GM18868 (cell line): ENCODE measurements around the gene LYPLAL1.
A peak's percentile ranks its signal among the peaks of the same experiment; 100 is the strongest.
"Not testable (repeated sequence)": the region's sequence is repeated elsewhere in the genome, so short reads cannot be mapped to it uniquely, and the experiment has no call there.

Experiments
- ATAC-seq: cut with Tn5 transposase; IDR thresholded peaks from one replicate; pipeline ENCODE4 v1.9.1; 2021; ENCODE audit warnings: mild to moderate bottlenecking, moderate library complexity; ENCODE audit not compliant: unreplicated experiment

The LYPLAL1 gene

DNA sequence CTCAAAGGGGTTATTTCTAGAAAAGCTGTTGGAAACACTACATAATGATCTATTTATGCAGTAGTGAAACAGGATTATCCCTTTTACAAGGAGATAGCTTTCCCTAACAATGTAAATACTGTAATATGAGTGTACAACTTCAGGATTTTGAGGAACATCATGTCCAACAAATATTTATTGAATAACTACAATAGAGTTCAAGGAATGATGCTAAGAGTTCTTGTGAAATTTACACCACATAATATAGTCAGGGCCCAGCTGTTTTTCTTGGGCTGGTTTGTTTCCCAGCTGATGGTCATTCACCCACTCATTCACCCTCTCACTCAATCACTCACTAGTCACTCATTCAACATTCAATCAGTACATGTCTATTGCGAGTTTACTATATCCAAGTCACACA, 12.3 kb upstream of the LYPLAL1 start:
- ATAC-seq, result no peak

- ATAC-seq, result no peak
Observed at GRCh38 chr1:219163401-219163954, 10.2 kb upstream of the LYPLAL1 start.

DNA sequence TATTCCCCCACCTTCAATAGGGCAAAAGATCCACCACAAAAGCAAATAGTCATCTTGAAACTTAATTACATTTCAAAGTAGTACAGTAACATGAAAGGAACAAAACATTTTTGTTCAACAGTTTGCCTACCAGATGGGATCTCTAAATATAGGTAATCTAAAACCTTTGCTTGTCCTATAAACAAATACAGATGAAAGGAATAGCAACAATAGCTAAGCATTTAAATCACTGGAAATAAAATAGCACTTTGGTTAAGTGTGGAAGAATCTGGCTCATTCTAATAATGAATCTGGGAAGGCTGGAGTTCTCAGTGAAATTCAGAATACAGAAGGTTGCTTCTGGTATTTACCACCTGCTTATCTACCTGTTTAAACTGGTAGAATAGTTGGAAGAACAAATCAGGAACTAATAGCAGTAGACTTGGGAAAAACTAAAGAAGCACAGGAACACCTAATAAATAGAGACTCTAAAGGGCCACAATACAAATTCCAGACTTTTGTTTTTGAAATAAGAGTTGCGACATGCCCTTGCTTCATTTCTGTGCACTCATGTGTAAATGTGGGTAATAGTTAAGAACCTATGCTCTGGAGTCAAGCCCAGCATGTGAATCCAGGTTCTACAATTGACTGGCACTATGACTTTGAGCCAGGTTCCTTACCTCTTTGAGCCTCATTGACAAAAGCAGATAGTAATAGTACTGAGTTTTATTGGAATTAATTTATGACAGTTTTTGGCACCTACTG, 2.3 kb upstream of the LYPLAL1 start:
- ATAC-seq, result no peak

- no peak for ATAC-seq
Observed at GRCh38 chr1:219172821-219173220, 857 bp upstream of the LYPLAL1 start.

DNA sequence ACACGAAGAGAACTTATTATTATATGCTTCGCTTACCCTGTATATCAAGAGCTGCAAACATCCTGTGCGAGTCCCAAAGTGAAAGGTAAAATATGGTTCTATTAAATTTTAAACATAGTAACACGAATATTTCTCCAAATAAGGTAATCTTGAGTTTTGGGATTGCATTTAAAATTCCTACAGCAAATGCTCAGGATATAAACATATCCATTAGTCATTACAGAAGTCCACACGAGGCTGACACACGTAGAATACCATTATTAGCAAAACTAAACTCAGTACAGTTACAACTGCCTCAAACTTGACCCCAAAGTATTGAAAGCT, 282 bp upstream of the LYPLAL1 start:
- no peak for ATAC-seq

- peak; percentile 33 for ATAC-seq
Observed at GRCh38 chr1:219174460-219175211, 958 bp downstream of the LYPLAL1 start.

- no peak for ATAC-seq
Observed at GRCh38 chr1:219175212-219175564, 1.5 kb downstream of the LYPLAL1 start.

DNA sequence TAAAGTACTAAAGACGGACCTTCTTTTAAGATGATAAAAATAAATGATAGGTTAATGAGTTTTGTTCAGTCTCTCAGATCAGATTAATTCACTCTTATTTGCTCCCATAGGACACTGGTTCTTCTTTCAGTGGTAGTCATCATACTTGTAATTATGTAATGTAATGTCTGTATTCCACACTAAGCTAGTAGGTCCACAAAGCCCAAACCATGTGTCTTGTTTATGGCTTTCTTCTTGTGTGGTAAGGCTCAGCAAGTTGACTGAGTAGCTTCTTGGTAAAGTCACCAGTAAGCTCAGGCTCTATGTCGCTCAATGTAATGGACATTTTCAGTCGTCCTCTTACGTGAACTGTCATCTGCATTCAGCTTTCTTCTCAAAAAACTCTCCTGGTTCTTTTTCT, 2.5 kb downstream of the LYPLAL1 start:
- no peak for ATAC-seq

GRCh38 chr1:219177363-219177762, 3.7 kb downstream of the LYPLAL1 start:
- peak; percentile 32 for ATAC-seq

DNA sequence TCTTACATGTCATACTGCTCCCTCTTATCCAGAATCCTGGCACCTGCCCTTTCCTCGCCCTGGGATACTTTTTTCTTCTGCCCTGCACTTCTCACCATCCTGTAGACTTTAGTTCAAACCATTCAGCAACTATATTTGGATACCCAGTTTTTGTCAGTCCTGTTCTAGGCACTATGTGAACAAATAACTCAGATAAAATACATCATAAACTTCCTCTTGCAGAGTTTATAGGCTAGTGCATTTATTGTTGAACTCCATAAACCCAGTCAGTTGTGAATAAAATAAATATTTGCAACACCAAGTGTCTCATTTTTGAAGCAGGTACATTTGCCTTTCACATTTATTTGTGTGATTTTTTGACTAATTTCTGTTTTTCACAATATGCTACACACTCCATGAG, 4.3 kb downstream of the LYPLAL1 start:
- no peak for ATAC-seq

- no peak for ATAC-seq
Observed at GRCh38 chr1:219179293-219179692, 5.6 kb downstream of the LYPLAL1 start.

DNA sequence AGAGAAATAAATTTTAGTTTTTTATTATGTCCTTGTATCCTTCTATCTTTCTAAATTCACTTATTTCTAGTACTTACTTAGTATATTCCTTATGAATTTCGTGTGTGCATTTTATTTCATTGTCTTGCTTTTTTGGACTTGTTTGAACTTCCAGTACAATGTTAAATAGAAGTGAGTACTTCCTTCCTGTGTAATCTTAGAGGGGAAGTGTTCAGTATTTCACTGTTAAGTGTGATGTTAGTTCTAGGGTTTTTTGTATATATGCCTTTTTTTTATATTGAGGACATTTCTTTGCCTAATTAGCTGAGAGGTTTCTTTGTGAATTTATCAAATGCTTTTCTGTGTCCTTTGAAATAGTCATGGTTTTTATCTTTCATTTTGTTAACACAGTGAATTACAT, 10.7 kb downstream of the LYPLAL1 start:
- ATAC-seq, result no peak

- ATAC-seq, result no peak
Observed at GRCh38 chr1:219185486-219186117, 11.9 kb downstream of the LYPLAL1 start.

GRCh38 chr1:219188331-219188803, 14.7 kb downstream of the LYPLAL1 start:
- peak; percentile 37 for ATAC-seq

GRCh38 chr1:219189021-219189824, 15.5 kb downstream of the LYPLAL1 start:
- peak; percentile 76 for ATAC-seq

GRCh38 chr1:219189952-219190351, 16.3 kb downstream of the LYPLAL1 start:
- ATAC-seq, result no peak

DNA sequence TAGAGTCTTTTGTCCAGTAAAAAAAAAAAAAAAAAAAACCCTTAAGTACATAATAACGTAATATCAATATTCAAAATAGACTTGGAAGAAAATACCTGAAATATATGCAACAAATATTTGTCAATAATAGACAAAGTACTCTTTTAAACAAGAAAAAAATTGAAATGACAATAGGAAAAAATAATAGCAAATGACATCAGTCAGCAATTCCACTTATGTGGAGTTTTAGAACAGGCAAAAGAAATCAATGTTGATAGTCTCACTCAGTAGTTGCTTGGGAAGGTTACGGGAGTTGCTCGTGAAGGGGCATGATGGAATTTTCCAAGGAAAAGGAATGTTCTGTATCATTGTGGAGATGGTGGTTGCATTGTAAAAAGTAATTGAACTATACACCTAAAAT, 16.9 kb downstream of the LYPLAL1 start:
- no peak for ATAC-seq

- not testable (repeated sequence) for ATAC-seq
Observed at GRCh38 chr1:219195833-219196232, 22.2 kb downstream of the LYPLAL1 start.

DNA sequence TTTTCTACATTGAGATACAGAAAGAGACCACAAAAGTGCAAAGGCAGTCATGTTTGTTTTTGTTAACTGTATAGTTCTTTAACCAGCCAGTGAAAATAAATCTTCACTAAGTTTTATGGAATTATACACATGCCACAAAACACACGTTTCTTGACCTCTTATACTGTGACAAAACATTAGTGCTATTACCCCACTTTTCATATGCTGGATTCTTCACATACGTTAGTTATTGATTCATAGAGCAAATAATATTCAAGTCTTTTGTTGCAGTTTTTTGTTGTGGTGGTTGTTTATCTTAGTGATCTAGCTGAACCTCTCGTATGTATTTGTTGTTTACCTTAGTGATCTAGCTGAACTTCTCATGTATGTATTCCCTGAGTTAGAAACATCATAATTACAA, 28.0 kb downstream of the LYPLAL1 start:
- no peak for ATAC-seq

GRCh38 chr1:219202567-219202966, 28.9 kb downstream of the LYPLAL1 start:
- ATAC-seq, result no peak

GRCh38 chr1:219206350-219206749, 32.7 kb downstream of the LYPLAL1 start:
- no peak for ATAC-seq
